GM21723 (cell line): ENCODE data around the gene CAPN10.

ENCODE experiments used
- ATAC-seq: cut with Tn5 transposase; IDR thresholded peaks from one replicate; pipeline ENCODE4 v1.9.1; 2021; ENCODE audit warnings: mild to moderate bottlenecking, moderate library complexity; ENCODE audit not compliant: unreplicated experiment

Gene CAPN10

GRCh38 chr2:240620859-240621258 is 34.3 kb downstream of the CAPN10 start:
- ATAC-seq: no peak

GRCh38 chr2:240622060-240622411 is 35.5 kb downstream of the CAPN10 start:
- ATAC-seq: no peak

GRCh38 chr2:240622531-240623235 is 36.1 kb downstream of the CAPN10 start:
- no peak for ATAC-seq

- no peak for ATAC-seq
Measured at GRCh38 chr2:240623531-240624010, 37.0 kb downstream of the CAPN10 start.

- no peak for ATAC-seq
Measured at GRCh38 chr2:240624011-240624949, 37.7 kb downstream of the CAPN10 start.

GRCh38 chr2:240624950-240625621 is 38.6 kb downstream of the CAPN10 start, which contains the start of gene GPR35:
Gene GPR35, plus strand, starts transcription at chr2:240625480. Its CDS starts 4,473 bp downstream, at chr2:240629953.
- ATAC-seq: no peak

- no peak for ATAC-seq
Measured at GRCh38 chr2:240626531-240627300, 40.2 kb downstream of the CAPN10 start.

- ATAC-seq: no peak
Measured at GRCh38 chr2:240627736-240628506, 41.4 kb downstream of the CAPN10 start.

GRCh38 chr2:240628507-240628807 is 41.9 kb downstream of the CAPN10 start:
- ATAC-seq: no peak

- no peak for ATAC-seq
Measured at GRCh38 chr2:240628808-240629618, 42.5 kb downstream of the CAPN10 start.

- ATAC-seq: no peak
Measured at GRCh38 chr2:240629619-240629967, 43.1 kb downstream of the CAPN10 start.

GRCh38 chr2:240629968-240630770 is 43.6 kb downstream of the CAPN10 start:
- no peak for ATAC-seq

- ATAC-seq: no peak
Measured at GRCh38 chr2:240630771-240631547, 44.4 kb downstream of the CAPN10 start.

GRCh38 chr2:240631548-240632305 is 45.2 kb downstream of the CAPN10 start:
- no peak for ATAC-seq

GRCh38 chr2:240632306-240632721 is 45.8 kb downstream of the CAPN10 start:
- no peak for ATAC-seq

- no peak for ATAC-seq
Measured at GRCh38 chr2:240635121-240635997, 48.8 kb downstream of the CAPN10 start.
